GM21825 (cell line): Measurements from ENCODE around the gene PLCH1.

Experiments used
- ATAC-seq: cut with Tn5 transposase; IDR thresholded peaks from one replicate; pipeline ENCODE4 v1.9.1; 2021; ENCODE audit warnings: mild to moderate bottlenecking, moderate library complexity; ENCODE audit not compliant: unreplicated experiment

Gene PLCH1

DNA sequence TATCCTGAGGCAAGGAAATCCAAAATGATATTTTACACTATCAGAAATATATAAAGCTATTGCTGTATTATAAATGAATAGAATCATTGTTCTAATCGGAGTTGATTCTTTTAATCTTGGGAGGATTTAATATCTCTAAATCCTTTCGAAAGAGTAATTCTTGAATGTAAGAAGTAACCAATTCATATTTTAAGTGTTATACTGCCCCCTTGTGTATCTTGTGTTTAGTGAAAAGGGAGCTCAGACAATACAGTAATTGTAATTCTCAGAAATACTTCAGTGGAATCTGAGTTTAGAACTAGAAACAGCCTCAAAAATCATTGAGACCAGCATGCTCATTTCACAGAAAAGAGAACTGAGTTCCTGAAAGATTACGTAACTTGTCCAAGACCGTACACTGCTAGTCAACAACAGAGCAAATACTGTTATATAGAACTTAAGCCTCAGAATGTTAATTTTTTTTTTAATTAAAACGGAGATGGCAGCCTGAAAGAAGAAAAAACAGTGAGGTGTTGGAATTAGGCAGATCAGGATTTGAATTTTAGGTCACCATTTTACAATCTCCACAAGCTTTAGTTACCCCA is 42.9 kb downstream of the PLCH1 start:
- no peak for ATAC-seq

DNA sequence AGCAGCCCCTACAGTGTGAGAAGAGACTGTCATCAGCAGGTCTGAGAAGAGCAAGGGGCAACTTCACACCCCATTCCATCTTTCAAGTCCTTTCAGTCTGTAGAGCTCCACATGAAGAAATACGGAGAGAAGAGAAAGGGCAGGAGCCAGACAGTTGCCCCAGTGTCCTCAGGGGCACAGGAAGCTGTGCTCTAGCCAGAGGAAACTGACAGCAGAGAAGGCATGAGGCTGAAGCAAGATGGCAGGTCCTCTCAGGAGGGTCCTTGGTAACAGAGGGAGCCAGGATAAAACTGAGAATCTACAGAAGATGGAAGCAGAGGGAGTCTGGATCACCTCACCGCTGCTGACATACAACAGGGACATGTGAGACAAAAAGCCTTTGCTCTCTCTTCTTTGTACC is 47.3 kb downstream of the PLCH1 start:
- ATAC-seq = no peak

DNA sequence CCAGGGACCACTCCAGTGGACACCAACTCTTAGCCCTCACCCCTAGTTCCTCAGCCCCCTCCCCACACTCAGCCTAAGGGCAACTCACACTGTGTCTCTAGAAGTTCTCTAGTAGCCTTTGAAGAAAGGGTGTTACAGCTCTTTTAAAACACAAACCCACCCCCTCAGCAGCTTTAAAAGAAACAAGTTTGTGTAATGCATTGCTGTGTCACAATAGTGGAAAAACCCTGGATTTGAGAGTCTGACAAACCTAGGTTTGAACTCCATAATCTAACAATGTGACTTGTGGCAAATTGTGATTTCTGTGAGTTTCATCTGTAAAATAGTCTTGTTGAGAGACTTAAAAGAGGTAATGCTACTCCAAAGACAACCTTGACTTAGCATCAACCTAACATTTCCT is 54.0 kb downstream of the PLCH1 start:
- no peak for ATAC-seq

DNA sequence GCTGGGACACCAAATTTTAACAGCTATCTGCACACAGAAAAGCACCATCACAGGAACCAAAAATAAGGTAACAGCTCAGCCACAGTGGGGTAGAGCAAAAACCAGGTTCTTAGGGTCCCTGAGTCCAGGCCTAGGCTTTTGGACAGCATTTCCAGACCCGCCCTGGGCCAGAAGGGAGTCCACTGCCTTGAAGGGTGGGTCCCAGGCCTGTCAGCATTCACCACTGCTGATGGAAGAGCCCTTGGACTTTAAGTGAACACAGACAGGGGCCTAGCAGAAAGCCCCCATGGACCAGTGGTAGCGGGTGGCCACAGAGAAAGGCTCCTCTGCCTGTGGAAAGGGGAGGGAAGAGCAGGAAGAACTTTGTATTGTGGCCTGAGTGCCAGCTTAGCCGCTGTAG is 56.4 kb downstream of the PLCH1 start:
- ATAC-seq = no peak

DNA sequence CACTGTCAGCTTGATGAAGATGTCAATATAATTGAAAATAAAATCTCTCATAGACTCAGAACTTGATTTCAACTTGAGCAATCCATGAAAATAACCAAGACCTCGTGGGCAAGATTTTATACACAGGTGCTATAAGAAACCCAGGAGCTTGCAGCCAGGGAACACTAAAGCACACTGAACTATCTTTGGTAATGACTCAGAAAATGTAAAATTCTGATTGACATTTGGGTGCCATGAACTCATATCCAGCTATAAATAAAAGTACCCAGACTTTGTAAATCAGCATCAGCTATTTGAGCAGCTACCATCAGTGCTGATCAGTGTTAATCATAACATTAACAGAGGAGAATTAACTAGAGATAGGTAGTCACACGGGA is 61.5 kb downstream of the PLCH1 start:
- no peak for ATAC-seq

- ATAC-seq = no peak
Observed at GRCh38 chr3:155682426-155683343, 62.2 kb downstream of the PLCH1 start.

DNA sequence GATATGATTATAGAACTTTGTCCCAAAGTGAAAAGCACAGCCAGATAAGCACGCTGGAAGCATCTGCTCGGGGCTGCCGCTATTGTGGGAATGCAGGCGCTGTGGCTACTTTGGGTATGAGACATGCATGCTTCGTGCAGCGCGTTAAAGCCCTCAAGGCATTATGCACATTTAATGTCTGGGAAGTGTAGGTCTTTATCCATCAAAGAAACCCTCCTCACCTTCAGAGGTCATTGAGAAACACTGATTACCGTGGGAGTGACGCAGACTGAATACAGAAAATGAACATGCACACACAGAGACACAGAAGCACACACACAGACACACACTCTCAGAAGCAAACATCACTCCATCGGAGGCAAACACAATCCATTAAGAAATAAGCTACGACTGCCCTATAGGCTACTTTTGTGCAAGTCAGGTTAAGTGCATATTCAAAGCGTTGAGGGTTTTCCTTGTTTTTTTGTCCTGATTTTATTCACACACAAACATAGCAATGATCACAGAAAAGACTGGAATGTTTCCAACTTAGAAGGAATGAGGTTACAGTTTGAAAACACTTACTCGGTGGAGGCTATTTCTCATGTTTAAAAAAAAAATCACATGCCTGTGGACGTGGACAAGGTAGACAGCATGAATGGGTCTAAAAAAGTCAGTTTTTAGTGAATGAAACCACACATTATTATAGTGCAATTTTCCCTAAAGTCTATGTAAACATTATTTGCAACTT is 68.5 kb downstream of the PLCH1 start:
- no peak for ATAC-seq

GRCh38 chr3:155675094-155675493 is 69.8 kb downstream of the PLCH1 start:
- no peak for ATAC-seq

DNA sequence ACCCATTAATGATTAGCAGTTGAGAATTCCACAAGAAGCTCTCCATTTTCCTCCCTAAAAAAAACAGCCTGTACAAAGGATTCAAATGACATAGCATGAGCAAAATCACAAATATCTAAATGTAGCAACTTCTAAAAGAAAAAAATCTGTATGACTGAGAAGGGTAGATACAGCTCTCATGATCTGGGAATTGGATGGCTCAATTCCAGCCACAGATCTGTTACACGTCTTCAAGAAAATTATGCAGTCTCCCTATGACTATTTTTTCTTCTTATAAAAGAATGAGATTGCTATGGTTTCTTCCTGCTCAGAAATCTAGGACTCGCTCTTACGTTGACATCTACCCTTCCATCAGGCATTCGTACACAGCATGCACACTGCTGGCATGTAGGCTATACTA is 71.5 kb downstream of the PLCH1 start:
- no peak for ATAC-seq

DNA sequence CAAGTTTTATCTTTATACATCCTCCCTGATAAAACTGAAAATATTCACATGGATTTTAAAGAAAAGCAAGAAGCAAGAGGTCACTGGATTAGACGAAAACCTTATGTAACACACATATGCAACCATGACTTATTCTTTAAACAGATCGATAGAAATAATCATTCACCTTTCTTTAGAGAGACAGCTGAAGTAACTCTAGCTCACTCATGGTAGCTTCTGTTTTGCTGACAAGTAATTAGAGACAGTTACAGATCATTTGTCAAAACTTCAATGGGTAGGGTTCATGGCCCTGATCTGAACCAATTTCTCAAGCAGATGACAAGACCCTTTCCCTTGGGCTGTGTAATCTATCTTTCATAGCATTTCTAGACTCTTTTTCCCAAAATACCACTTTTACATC is 74.5 kb downstream of the PLCH1 start:
- ATAC-seq = no peak

- ATAC-seq = no peak
Observed at GRCh38 chr3:155667988-155668387, 76.9 kb downstream of the PLCH1 start.

- no peak for ATAC-seq
Observed at GRCh38 chr3:155664925-155665695, 79.8 kb downstream of the PLCH1 start.

DNA sequence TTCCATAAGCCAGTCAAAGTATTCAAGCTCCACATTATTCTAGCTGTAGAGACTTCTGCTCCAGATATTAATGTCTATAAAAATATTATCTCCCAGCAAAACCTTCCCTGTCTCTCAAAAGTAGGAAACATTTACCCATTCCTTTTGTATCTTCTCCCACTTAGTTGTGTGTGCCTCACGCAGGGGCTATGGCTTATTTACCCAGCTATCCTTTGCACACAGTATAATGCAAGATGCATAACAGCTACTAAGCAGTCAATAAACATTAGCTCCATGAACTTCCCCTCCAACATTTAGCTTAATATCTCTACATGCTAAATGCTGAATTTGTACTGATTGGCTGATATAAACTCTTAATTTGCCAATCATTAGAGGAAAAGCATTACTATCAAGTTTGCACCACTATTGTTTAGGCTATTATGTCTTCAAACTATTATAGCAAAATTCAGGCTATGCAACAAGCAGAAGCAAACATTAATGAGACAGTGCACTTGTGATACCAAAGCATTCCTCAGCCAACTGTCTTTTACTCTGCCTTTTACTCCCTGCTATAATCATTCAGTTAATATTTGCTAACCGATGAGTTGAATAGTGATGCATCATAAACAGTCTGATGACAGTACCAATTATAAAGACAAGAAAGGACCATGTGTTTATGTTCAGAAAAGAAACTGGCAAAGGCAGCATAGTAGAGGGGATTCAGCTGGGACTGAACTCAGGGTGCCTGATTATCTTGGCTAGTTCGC is 81.2 kb downstream of the PLCH1 start:
- no peak for ATAC-seq

DNA sequence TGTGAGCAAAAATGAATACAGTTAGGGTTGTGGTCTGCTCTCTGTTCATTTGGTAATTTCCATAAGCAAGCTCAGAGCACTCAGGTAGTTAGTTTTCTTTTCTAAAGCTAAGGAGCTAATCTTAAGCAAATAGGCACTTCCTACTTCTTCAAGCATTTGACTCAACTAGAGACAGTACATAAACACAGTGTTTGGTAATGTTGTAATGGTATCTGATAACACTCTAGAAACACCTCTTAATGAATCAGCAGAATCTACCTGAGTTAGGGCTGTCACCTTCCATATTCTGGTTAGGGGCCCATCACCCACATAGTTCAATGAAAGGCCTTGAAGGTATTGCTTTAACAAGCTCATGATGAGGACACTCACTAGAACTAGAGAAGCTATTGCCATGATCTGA is 83.1 kb downstream of the PLCH1 start:
- ATAC-seq = no peak

DNA sequence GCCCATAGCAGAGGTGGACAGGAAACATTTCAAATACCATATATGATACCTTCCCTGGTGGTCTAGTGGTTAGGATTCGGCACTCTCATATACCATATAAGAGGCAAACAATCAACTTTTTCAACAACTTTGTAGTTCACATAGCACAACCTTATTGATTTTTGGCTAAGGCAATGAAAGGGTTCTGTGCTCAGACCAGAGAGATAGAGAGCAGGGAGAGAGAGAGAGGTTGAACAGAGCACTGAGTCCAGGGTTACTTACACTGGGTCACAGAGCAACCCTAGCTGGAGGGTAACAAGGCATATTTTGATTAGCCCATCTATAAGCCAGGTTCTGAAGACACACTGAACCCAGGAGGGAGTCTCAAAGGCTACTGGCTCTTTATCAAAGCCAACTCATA is 83.8 kb downstream of the PLCH1 start:
- ATAC-seq = no peak

DNA sequence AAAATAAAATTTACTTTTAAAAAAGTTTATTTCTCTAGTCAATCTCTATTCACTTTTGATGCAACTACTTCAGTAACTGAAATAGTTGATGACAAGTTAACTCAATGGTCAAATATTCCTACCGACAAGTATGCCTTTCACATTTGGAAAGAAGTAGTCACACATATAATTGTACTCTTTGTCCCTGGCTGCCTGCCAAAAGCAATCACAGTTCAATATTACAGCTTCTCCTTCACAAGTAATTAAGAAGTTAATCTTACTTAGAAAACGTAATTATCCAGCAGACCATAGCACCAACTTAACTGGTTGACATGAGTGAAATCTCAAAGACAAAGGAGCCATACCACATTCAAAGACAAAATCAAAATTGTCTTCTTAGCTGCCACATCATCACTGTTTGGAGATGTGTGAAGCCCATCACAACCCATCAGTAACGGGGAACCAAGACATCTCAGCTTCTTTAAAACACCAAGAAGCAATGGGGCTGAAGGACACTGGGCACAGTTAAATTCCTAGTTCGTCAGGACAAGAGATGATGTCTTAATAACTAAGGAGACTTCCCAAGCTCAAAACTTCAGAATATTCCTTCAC is 86.1 kb downstream of the PLCH1 start:
- no peak for ATAC-seq

DNA sequence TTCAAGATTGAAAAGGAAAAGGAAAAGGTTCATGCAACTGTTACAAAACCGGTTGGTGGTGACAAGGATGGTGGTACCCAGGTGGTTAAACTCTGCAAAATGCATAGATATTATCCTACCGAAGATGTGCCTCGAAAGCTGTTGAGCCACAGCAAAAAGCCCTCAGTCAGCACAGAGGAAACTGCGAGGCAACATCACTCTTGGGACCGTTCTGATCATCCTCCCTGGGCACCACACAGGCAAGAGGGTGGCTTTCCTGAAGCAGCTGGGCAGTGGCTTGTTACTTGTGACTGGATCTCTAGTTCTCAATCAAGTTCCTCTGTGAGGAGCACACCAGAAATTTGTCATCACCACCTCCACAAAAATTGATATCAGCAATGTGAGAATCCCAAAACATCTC is 86.9 kb downstream of the PLCH1 start:
- no peak for ATAC-seq

DNA sequence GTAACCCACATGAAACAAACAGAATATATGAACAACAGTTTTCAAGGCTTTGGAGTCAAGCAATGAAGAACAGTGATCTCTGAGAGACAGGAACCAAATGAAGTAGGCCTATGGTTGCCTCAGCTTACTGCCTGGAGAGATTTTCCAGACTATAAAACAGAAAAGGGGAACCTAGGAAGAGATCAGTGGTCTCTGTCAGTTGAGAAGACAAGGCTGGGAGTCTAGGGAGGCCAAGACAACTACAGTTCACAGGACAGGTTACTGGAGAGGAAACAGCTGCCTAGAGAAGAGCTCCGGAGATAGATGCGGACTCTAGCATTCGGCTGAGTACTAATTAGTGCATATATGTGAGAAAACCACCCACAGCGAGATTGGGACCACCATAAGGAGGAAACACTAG is 87.7 kb downstream of the PLCH1 start:
- ATAC-seq = no peak

DNA sequence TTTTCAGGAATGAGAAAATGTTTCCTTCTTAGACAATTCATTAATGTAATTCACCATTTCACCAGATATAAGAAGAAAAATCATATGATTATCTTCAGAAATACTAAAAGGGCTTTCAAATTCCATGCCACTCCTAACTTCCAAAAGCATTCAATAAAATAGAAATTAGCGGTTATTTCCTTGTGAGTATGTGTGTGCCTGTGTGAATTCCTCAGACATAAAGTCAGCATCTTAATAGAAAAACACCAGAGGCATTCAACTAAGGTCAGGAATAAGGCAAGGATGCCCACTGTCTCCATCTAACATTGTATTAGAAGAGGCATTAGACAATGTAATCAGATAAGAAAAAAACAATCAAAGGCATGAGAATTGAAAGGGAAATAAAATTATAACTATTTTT is 88.4 kb downstream of the PLCH1 start:
- ATAC-seq = no peak
